ENCODE measurements around the gene TLE2.

The TLE2 gene

GRCh38 chr19:3047496-3048189 lies 18.6 kb upstream of the TLE2 start:
- DNase-seq (ENCODE audit: low spot score): peak; percentile 74
- TF ChIP-seq CTCF (IDR thresholded peaks at IDR 0.05; ENCODE audit: extremely low read depth, missing control alignments): no peak

GRCh38 chr19:3046698-3047495 lies 17.8 kb upstream of the TLE2 start:
- no peak for DNase-seq (ENCODE audit: low spot score)
- TF ChIP-seq CTCF (IDR thresholded peaks at IDR 0.05; ENCODE audit: extremely low read depth, missing control alignments): no peak

GRCh38 chr19:3045885-3046697 lies 17.0 kb upstream of the TLE2 start:
- no peak for DNase-seq (ENCODE audit: low spot score)
- TF ChIP-seq CTCF (IDR thresholded peaks at IDR 0.05; ENCODE audit: extremely low read depth, missing control alignments): no peak

GRCh38 chr19:3045191-3045590 lies 16.1 kb upstream of the TLE2 start:
- TF ChIP-seq CTCF (IDR thresholded peaks at IDR 0.05; ENCODE audit: extremely low read depth, missing control alignments): no peak
- DNase-seq (ENCODE audit: low spot score): no peak

GRCh38 chr19:3042621-3043267 lies 13.7 kb upstream of the TLE2 start:
- no peak for DNase-seq (ENCODE audit: low spot score)
- TF ChIP-seq CTCF (IDR thresholded peaks at IDR 0.05; ENCODE audit: extremely low read depth, missing control alignments): no peak

GRCh38 chr19:3041761-3042620 lies 12.9 kb upstream of the TLE2 start:
- no peak for DNase-seq (ENCODE audit: low spot score)
- TF ChIP-seq CTCF (IDR thresholded peaks at IDR 0.05; ENCODE audit: extremely low read depth, missing control alignments): no peak

Measured in GM20000 (cell line).